HEK293 (cell line): ENCODE data around the gene DNTTIP2.

Experiments
- GLIS2 ChIP-seq: fragments of 450-650 bp; formaldehyde crosslinking; IDR thresholded peaks from 2 replicates; pipeline ENCODE4 v1.5.1; 2016; ENCODE audit warnings: missing biosample characterization, missing genetic modification characterization
- OVOL3 ChIP-seq: fragments of 450-650 bp; formaldehyde crosslinking; IDR thresholded peaks from 2 replicates; pipeline ENCODE4 v1.5.1; 2016; ENCODE audit warnings: missing biosample characterization, missing genetic modification characterization
- PRDM1 ChIP-seq: fragments of 450-650 bp; formaldehyde crosslinking; IDR thresholded peaks from 2 replicates; pipeline ENCODE4; 2016; ENCODE audit warnings: missing biosample characterization, missing genetic modification characterization
- REPIN1 ChIP-seq: fragments of 450-650 bp; formaldehyde crosslinking; IDR thresholded peaks from 2 replicates; pipeline ENCODE4 v1.5.1; 2017; ENCODE audit warnings: missing biosample characterization, missing genetic modification characterization, low read depth
- ZBTB17 ChIP-seq: fragments of 450-650 bp; formaldehyde crosslinking; IDR thresholded peaks from 2 replicates; pipeline ENCODE4 v1.5.1; 2016; ENCODE audit warnings: missing biosample characterization, missing genetic modification characterization
- ZBTB20 ChIP-seq: fragments of 450-650 bp; formaldehyde crosslinking; IDR thresholded peaks from 2 replicates; pipeline ENCODE4 v1.5.1; 2016; ENCODE audit warnings: missing biosample characterization, missing genetic modification characterization
- ZEB2 ChIP-seq: fragments of 450-650 bp; formaldehyde crosslinking; IDR thresholded peaks from 2 replicates; pipeline ENCODE4 v1.5.1; 2016; ENCODE audit warnings: missing biosample characterization, missing genetic modification characterization
- ZNF10 ChIP-seq: fragments of 450-650 bp; formaldehyde crosslinking; IDR thresholded peaks from 2 replicates; pipeline ENCODE4 v1.5.1; 2017; ENCODE audit warnings: missing biosample characterization, missing genetic modification characterization
- ZNF19 ChIP-seq: fragments of 450-650 bp; formaldehyde crosslinking; IDR thresholded peaks from 2 replicates; pipeline ENCODE4; 2016; ENCODE audit warnings: missing biosample characterization, missing genetic modification characterization, low read depth
- ZNF239 ChIP-seq: fragments of 450-650 bp; formaldehyde crosslinking; IDR thresholded peaks from 2 replicates; pipeline ENCODE4 v1.5.1; 2016; ENCODE audit warnings: missing biosample characterization, missing genetic modification characterization
- ZNF354C ChIP-seq: fragments of 450-650 bp; formaldehyde crosslinking; IDR thresholded peaks from 2 replicates; pipeline ENCODE4 v1.5.1; 2016; ENCODE audit warnings: missing biosample characterization, missing genetic modification characterization, low read depth, borderline replicate concordance
- ZNF473 ChIP-seq: fragments of 450-650 bp; formaldehyde crosslinking; IDR thresholded peaks from 2 replicates; pipeline ENCODE4 v1.5.1; 2017; ENCODE audit warnings: missing biosample characterization, missing genetic modification characterization
- ZNF48 ChIP-seq: fragments of 450-650 bp; formaldehyde crosslinking; IDR thresholded peaks from 2 replicates; pipeline ENCODE4 v1.5.1; 2016; ENCODE audit warnings: missing biosample characterization, missing genetic modification characterization
- ZSCAN30 ChIP-seq: fragments of 450-650 bp; IDR thresholded peaks from 2 replicates; pipeline ENCODE4 v1.5.1; 2018; ENCODE audit warnings: missing biosample characterization, mild to moderate bottlenecking, missing genetic modification characterization, moderate library complexity
- ZXDB ChIP-seq: fragments of 450-650 bp; formaldehyde crosslinking; IDR thresholded peaks from 2 replicates; pipeline ENCODE4 v1.5.1; 2016; ENCODE audit warnings: missing biosample characterization, missing genetic modification characterization
- TF ChIP-seq, protein P1 (sequence below): fragments of 450-650 bp; formaldehyde crosslinking; IDR thresholded peaks from 2 replicates; pipeline ENCODE4 v1.5.1; 2017; ENCODE audit warnings: missing biosample characterization, missing genetic modification characterization
- TF ChIP-seq, protein P2 (sequence below): fragments of 450-650 bp; formaldehyde crosslinking; IDR thresholded peaks from 2 replicates; pipeline ENCODE4 v1.5.1; 2016; ENCODE audit warnings: missing biosample characterization, missing genetic modification characterization
- TF ChIP-seq, protein P3 (sequence below): fragments of 450-650 bp; formaldehyde crosslinking; IDR thresholded peaks from 2 replicates; pipeline ENCODE4 v1.5.1; 2016; ENCODE audit warnings: missing biosample characterization, missing genetic modification characterization, borderline replicate concordance
- TF ChIP-seq, protein P4 (sequence below): fragments of 450-650 bp; formaldehyde crosslinking; IDR thresholded peaks from 2 replicates; pipeline ENCODE4 v1.5.1; 2016; ENCODE audit warnings: missing biosample characterization, missing genetic modification characterization, borderline replicate concordance

Gene DNTTIP2

DNA sequence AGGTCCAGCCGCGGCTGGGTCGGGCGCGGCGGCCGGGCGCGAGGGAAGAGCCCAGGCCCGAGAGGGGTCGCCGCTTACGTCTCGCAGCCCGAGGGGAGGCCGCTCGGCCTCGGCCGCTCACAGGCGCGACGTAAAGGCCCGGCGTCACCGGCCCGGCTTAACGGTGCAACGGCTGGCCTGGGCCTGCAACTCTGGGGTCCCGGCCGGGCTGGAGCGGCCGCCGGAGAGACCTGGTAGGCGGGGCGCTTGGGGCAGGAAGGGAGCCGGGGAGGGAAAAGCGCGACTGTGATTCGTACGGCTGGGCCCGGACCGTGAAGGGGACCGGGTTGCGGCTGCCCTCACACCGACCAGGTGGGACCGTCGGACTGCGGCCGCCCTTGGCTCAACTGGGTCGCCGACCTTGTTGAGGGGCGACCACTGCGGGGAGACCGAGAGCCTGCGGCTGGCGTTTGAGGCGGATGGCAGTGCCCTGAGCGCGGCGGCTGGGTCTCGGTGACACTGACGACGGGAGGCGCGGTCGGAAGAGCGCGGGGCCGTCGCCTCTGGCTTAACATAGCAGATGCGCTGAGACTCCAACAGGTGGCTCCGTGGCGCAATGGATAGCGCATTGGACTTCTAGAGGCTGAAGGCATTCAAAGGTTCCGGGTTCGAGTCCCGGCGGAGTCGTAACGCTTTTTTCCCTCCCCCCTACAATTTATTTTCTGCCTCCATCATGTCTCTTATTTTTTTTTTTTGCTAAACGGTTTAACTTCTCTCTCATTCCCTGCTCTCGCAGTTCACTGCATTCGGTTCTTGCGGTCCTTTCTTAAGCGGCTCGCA lies 31.8 kb downstream of the DNTTIP2 start (continued):
- TF ChIP-seq ZNF239 (0 out of 2 replicates have a peak, but pooled peaks have one; percentile 5), OVOL3 (tag by site-specific recombination) (peak; percentile 44; the same call in 1 of the 2 replicates), ZBTB17 (tag by site-specific recombination) (peak; percentile 86), PRDM1 (no peak), GLIS2 (tag by site-specific recombination) (peak; percentile 73), ZNF19 (tag by site-specific recombination) (no peak), ZNF48 (no peak), REPIN1 (tag by site-specific recombination) (peak; percentile 92), ZNF10 (tag by site-specific recombination) (no peak), ZNF354C (tag by site-specific recombination) (no peak), ZBTB20 (no peak), ZEB2 (tag by site-specific recombination) (peak; percentile 98), ZSCAN30 (tag by site-specific recombination) (peak; percentile 69; the same call in 1 of the 2 replicates), ZXDB (tag by site-specific recombination) (peak; percentile 81), ZNF473 (tag by site-specific recombination) (no peak)
- TF ChIP-seq, protein P1, sequence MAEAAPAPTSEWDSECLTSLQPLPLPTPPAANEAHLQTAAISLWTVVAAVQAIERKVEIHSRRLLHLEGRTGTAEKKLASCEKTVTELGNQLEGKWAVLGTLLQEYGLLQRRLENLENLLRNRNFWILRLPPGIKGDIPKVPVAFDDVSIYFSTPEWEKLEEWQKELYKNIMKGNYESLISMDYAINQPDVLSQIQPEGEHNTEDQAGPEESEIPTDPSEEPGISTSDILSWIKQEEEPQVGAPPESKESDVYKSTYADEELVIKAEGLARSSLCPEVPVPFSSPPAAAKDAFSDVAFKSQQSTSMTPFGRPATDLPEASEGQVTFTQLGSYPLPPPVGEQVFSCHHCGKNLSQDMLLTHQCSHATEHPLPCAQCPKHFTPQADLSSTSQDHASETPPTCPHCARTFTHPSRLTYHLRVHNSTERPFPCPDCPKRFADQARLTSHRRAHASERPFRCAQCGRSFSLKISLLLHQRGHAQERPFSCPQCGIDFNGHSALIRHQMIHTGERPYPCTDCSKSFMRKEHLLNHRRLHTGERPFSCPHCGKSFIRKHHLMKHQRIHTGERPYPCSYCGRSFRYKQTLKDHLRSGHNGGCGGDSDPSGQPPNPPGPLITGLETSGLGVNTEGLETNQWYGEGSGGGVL (tag by site-specific recombination) = peak; percentile 27; the same call in 1 of the 2 replicates
- TF ChIP-seq, protein P2, sequence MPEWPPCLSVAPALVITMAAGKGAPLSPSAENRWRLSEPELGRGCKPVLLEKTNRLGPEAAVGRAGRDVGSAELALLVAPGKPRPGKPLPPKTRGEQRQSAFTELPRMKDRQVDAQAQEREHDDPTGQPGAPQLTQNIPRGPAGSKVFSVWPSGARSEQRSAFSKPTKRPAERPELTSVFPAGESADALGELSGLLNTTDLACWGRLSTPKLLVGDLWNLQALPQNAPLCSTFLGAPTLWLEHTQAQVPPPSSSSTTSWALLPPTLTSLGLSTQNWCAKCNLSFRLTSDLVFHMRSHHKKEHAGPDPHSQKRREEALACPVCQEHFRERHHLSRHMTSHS (tag by site-specific recombination) = no peak
- TF ChIP-seq, protein P3, sequence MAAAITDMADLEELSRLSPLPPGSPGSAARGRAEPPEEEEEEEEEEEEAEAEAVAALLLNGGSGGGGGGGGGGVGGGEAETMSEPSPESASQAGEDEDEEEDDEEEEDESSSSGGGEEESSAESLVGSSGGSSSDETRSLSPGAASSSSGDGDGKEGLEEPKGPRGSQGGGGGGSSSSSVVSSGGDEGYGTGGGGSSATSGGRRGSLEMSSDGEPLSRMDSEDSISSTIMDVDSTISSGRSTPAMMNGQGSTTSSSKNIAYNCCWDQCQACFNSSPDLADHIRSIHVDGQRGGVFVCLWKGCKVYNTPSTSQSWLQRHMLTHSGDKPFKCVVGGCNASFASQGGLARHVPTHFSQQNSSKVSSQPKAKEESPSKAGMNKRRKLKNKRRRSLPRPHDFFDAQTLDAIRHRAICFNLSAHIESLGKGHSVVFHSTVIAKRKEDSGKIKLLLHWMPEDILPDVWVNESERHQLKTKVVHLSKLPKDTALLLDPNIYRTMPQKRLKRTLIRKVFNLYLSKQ (tag by site-specific recombination) = no peak
- TF ChIP-seq, protein P4, sequence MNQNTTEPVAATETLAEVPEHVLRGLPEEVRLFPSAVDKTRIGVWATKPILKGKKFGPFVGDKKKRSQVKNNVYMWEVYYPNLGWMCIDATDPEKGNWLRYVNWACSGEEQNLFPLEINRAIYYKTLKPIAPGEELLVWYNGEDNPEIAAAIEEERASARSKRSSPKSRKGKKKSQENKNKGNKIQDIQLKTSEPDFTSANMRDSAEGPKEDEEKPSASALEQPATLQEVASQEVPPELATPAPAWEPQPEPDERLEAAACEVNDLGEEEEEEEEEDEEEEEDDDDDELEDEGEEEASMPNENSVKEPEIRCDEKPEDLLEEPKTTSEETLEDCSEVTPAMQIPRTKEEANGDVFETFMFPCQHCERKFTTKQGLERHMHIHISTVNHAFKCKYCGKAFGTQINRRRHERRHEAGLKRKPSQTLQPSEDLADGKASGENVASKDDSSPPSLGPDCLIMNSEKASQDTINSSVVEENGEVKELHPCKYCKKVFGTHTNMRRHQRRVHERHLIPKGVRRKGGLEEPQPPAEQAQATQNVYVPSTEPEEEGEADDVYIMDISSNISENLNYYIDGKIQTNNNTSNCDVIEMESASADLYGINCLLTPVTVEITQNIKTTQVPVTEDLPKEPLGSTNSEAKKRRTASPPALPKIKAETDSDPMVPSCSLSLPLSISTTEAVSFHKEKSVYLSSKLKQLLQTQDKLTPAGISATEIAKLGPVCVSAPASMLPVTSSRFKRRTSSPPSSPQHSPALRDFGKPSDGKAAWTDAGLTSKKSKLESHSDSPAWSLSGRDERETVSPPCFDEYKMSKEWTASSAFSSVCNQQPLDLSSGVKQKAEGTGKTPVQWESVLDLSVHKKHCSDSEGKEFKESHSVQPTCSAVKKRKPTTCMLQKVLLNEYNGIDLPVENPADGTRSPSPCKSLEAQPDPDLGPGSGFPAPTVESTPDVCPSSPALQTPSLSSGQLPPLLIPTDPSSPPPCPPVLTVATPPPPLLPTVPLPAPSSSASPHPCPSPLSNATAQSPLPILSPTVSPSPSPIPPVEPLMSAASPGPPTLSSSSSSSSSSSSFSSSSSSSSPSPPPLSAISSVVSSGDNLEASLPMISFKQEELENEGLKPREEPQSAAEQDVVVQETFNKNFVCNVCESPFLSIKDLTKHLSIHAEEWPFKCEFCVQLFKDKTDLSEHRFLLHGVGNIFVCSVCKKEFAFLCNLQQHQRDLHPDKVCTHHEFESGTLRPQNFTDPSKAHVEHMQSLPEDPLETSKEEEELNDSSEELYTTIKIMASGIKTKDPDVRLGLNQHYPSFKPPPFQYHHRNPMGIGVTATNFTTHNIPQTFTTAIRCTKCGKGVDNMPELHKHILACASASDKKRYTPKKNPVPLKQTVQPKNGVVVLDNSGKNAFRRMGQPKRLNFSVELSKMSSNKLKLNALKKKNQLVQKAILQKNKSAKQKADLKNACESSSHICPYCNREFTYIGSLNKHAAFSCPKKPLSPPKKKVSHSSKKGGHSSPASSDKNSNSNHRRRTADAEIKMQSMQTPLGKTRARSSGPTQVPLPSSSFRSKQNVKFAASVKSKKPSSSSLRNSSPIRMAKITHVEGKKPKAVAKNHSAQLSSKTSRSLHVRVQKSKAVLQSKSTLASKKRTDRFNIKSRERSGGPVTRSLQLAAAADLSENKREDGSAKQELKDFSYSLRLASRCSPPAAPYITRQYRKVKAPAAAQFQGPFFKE (tag by site-specific recombination) = no peak
